Suppressor macrophage treated with lipopolysaccharide for 1 hour (primary cell): ENCODE results near the gene PTPRD.
A peak's percentile ranks its signal among the peaks of the same experiment; 100 is the strongest.

Experiments
- DNase-seq, 3 donors: peaks; one replicate each; pipeline ENCODE4 v3.0.0-alpha.2; 2020 to 2022

Gene PTPRD

GRCh38 chr9:8852301-8852864, 1760.4 kb downstream of the PTPRD start:
- DNase-seq, result no peak

GRCh38 chr9:8850914-8851313, 1761.9 kb downstream of the PTPRD start:
- DNase-seq, result no peak

- DNase-seq, result no peak
Observed at GRCh38 chr9:8845808-8846207, 1767.0 kb downstream of the PTPRD start.

GRCh38 chr9:8845376-8845775, 1767.4 kb downstream of the PTPRD start:
- no peak for DNase-seq

GRCh38 chr9:8844549-8844948, 1768.3 kb downstream of the PTPRD start:
- DNase-seq, result no peak

- no peak for DNase-seq
Observed at GRCh38 chr9:8842402-8843193, 1770.2 kb downstream of the PTPRD start.

GRCh38 chr9:8838136-8838535, 1774.7 kb downstream of the PTPRD start:
- DNase-seq, result no peak

- DNase-seq, result no peak
Observed at GRCh38 chr9:8835291-8835690, 1777.5 kb downstream of the PTPRD start.

GRCh38 chr9:8832955-8833354, 1779.8 kb downstream of the PTPRD start:
- DNase-seq, result no peak

- no peak for DNase-seq
Observed at GRCh38 chr9:8832386-8832785, 1780.4 kb downstream of the PTPRD start.

- DNase-seq, result no peak
Observed at GRCh38 chr9:8831568-8831967, 1781.2 kb downstream of the PTPRD start.

- no peak for DNase-seq
Observed at GRCh38 chr9:8826281-8826680, 1786.5 kb downstream of the PTPRD start.

GRCh38 chr9:8825585-8826147, 1787.1 kb downstream of the PTPRD start:
- DNase-seq, result no peak

GRCh38 chr9:8823131-8823895, 1789.5 kb downstream of the PTPRD start:
- no peak for DNase-seq

- DNase-seq, result no peak
Observed at GRCh38 chr9:8822667-8823025, 1790.2 kb downstream of the PTPRD start.

GRCh38 chr9:8821910-8822666, 1790.7 kb downstream of the PTPRD start:
- peak in 1 of 3 donors; percentile 1 for DNase-seq

- DNase-seq, result no peak
Observed at GRCh38 chr9:8817335-8817734, 1795.5 kb downstream of the PTPRD start.

GRCh38 chr9:8816361-8816760, 1796.4 kb downstream of the PTPRD start:
- no peak for DNase-seq

GRCh38 chr9:8815931-8816330, 1796.9 kb downstream of the PTPRD start:
- DNase-seq, result no peak

GRCh38 chr9:8815219-8815618, 1797.6 kb downstream of the PTPRD start:
- DNase-seq, result no peak

GRCh38 chr9:8812888-8813287, 1799.9 kb downstream of the PTPRD start:
- no peak for DNase-seq

- no peak for DNase-seq
Observed at GRCh38 chr9:8809741-8810140, 1803.1 kb downstream of the PTPRD start.

GRCh38 chr9:8806150-8806549, 1806.7 kb downstream of the PTPRD start:
- no peak for DNase-seq
